ENCODE data around the gene ANKRD44.

Gene ANKRD44

DNA sequence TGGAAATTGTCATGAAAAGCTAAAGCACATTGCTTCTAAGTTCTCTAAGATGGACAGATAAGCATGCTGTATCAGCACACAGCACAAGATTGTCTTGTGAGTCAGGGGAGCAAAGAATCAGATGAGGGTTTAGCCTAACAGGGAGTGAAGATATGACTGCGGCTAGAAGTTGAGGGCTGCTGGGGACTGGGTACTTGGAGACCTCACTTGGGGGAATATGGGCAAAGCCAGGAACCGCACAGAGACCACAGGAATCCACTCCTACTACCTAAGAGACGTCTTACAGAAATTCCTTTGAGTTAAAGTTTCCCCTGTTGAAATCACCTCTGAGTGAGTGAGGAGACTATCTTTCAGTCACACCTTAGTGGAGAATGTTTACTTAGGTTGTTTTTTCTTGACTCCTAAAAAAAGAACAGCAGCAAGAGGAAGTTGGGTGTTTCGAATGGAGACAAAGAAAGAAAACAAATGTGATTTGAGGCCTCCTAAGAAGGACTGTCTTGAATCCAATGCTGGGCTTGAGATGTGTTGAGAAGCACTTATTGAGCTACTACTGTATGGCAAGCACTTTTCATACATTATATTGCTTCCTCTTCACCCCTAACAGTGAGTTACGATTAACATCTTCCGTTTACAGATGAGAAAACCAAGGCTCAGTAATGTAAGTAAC is 100.7 kb downstream of the ANKRD44 start:
- DNase-seq (ENCODE audit: low spot score) (peak; percentile 95), FAIRE-seq (peak; percentile 95)

DNA sequence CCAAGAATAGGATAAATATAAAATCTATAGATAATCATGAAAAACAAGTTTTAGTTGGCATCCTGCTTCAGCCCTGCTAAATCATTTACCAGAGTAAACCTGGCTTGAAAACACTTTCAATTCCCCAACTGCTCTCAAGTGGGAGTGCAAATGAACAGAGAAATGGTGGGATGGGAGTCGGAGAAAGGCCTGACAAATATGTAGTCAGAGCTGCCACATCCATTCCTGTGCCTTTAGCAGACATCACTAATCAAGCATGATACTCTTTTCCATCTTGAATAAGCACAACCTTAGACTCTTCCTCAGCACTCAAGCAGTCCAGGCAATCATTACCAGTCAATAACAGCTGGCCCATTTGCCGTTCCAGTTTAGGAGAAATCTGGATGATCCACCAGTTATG is 101.3 kb downstream of the ANKRD44 start:
- no peak for FAIRE-seq

DNA sequence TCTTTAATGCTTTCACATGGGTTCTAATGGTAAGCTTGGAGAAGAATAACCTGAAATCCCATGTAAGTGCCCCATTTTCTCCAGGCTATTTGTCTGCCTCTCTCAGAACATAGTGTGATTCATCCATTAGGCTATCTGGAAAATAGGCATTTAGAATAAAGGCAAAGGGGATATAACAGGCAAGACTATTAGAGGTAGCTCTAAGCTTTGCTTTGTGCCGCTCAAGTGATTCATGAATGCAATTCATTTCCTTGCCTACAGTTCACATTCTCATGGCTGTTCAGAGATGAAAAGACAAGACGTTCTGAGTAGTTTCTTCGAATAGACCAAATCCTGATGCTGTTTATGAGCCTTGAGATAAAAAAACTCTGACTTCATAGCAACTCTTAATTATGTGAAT is 101.7 kb downstream of the ANKRD44 start:
- FAIRE-seq (no peak), DNase-seq (ENCODE audit: low spot score) (peak; percentile 44)

More for the DNA sequence above, 101.3 kb downstream of the ANKRD44 start:
- peak; percentile 82 for DNase-seq (ENCODE audit: low spot score)

DNA sequence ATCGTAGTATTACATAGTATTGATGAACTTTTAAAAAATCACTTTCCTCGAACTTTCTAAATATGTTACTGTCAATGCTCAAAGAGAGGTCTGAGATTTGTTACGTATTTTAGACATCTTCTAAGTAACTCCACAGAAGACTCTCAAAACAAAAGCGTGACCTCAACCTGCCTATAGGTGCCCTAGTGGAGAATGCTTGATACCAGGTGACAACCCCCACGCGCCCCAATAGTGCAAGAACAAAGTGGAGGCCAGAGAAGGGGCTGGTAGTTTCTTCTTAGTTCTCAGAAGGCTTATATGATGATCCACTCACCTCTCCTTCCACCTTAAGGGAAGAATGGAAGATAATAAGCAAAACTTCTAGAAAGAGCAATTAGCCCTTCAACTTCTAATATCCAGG is 102.6 kb downstream of the ANKRD44 start:
- no peak for DNase-seq (ENCODE audit: low spot score)
- FAIRE-seq: no peak

DNA sequence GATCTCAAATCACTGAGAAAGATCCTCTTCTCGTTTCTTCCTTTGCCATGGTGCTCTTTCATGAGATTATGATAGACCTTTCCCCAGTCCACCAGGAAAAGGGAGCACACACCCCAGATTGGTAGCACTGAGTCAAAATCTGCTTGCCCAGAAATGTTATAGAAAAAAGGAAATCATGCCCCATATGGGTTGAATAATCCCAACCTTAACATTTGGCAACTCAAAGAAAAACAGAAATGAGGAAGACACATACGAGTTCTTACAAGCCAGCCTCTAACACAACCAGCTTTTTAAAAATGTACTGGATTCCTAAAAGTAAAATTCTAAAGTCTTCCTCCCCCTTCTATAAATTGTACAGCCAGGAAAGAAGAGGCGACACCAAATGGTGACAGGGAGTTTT is 103.0 kb downstream of the ANKRD44 start:
- DNase-seq (ENCODE audit: low spot score) (no peak), FAIRE-seq (no peak)

DNA sequence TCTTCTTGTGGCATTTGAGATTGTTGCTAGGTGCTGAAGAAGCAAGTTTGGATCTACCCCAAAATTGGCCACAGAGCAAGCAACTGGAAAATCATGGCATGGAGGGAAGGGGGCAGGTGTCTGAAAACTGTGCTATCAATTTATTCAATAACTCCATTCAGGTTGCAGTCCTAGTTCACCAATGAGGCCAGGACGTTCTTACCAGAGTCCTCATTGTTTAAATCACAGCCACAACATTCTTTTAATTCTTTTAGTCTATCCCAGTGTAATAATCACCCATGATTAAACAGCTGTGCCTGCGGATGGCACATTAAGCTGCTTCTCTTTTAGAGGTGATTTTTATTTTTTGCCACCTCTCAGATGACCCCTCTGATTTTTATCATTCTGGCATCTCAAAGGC is 103.5 kb downstream of the ANKRD44 start:
- FAIRE-seq (no peak), DNase-seq (ENCODE audit: low spot score) (peak; percentile 10)

DNA sequence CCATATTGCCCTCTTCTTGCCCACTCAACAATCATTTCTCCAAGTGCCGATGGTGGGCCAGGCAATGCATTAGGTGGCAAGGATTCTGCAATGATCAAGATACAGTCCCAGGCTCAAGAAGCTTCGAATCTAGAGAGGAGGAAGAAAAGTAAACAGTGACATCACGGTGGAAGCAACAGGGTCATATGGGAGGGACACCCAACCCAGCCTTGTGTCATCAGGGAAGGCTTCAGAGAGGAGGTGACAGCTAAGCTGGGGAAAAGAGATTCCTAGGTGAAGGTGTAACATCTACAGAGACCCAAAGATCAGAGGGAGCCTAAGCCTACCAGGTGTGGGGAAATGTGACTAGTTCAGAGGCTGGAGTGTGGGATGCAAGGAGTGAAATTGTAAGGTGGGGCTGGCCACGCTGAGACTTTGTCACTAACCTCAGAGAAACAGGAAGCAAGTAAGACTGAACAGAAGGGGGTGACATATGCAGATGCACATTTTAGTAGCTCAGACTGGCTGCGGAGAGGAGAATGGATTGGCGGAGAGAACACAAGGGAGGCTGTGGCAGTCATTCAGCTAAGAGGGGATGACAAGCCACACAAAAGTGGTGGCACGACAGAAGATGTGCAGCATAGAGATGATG is 104.9 kb downstream of the ANKRD44 start:
- no peak for FAIRE-seq

DNA sequence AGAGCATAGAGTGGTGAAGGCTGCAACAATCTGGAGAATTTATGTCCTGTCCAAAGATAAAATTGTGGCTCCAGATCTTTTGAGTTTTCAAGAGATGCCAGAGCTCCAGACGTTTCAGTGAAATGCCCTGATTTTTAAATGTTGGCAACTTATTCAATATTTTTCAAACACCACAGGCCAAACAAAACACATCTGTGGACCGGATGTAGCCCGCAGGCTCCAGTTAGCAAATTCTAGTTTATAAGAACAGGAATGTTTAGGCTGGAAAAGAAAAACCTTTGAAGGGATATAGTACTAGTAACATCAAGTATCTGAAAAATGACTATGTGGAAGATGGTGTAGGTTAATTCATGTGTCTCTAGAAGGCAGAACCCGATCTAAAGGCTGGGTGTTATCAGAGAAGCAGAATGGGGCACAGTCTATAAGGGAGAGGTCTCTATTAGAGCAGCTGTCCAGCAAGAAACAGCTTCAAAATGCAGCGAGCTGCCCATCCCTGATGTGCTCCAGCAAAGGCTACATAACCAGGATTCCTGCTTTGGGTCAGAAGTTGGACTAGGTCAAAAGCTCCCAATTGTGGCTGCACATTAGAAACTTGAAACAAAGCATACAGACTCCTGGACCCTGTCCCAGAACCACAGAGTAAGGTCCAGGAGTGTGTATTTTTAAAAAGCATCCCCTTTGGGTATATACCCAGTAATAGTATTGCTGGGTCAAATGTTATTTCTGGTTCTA is 105.9 kb downstream of the ANKRD44 start:
- no peak for DNase-seq (ENCODE audit: low spot score)

More for the DNA sequence above, 104.9 kb downstream of the ANKRD44 start:
- no peak for DNase-seq (ENCODE audit: low spot score)

DNA sequence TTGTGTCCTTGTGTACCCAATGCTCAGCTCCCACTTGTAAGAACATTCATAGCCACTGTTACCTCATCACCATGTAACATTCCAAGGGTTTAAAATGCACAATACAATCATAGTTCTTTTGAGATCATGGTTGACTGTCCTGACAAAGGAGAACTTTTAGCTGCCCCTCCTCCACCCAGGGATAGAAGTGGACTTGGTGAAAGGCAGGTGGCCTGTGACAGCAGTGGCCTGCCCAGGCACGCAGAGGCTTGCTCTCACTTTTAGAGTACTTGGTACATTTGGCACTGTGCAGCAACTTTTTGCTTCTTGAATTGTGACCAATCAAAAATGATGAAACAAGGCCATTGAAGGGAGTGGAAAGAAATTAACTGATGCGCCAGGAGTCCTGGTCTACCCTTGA is 108.7 kb downstream of the ANKRD44 start:
- DNase-seq (ENCODE audit: low spot score): no peak
- no peak for FAIRE-seq

More for the DNA sequence above, 105.9 kb downstream of the ANKRD44 start:
- FAIRE-seq: no peak

DNA sequence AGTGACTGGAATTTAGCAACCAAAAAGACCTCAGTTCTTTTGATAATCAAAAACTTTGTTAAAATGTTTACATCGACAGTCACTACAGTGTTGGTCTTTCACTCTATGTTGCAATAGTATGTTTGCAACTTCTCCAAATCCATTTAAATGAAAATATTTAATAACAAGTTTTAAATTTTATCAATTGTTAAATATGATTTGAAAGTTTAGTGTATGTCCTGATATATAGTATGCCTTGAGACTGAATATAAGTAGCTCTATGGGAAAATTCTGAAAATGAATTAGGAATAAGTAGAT is 109.9 kb downstream of the ANKRD44 start:
- DNase-seq (ENCODE audit: low spot score) (no peak), FAIRE-seq (no peak)

DNA sequence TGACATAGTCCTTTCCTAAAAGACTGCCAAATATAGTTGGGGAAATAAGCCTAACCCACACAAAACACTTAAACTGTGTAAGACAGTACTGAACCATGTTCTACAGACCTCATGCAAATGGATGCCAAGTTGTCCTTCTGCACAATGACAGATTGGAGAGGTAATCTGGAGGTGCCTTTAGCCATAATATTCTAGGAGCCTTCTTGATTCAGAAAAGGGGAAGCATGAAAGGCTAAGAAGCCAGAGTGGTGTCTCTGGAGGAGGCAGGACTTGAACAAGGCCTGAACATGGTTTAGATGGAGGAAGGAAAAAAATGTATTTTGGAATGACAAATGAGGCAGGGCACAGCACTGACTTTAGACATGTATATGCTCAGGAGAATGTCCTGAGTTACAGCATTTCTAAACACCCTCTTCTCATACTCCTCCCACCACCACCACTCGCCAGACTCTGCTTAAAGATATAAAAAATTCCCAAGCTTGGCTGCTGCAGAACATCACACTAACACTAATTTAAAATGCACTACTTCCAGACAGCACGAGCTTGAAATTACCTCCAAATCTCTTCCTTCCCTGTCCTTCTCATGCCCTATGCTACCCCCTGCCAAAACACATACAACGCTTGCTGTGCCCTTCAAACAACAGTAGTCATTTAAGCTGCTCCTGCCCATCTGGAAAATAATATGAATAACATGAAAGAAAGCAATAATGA is 110.4 kb downstream of the ANKRD44 start:
- FAIRE-seq (no peak), DNase-seq (ENCODE audit: low spot score) (no peak)

DNA sequence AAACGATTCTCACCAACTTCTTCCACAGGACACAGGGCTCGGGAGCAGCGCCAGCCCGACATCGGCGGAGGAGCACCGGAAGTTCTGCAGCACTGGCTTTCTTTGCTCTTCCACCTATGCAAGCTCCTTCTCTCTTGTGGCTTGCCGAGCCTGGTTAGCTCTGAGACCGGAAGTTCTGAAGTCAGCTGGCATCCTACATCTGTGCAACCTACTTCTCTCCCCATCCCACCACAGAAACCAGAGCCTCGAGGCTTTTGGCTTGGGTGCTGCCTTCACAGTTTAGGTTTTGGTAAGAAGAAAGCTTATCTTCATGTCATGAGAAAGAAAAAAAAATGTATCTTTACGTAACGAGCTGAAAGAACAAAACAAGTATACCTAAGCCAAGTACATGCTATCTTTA is 111.7 kb downstream of the ANKRD44 start:
- FAIRE-seq (no peak), DNase-seq (ENCODE audit: low spot score) (no peak)

DNA sequence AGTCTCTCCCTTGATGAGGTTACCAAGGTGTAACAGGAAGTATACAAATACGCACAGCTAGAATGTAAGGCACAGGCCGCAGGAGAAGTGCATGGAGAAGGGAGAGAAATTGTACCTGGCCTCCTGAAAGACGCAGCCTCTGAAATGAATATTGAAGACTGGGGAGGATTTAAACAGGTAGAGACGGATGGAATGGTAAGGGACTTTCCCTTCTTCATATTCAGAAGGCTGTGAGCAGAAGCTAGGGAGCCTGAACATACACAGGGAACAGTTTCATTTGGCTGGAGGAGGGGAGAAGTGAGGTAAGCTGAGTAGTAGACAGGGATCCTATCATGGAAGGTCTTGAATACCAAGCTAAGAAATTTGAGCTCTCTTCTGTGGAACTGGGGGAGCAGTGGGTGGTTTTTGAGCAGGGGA is 112.7 kb downstream of the ANKRD44 start:
- FAIRE-seq (no peak), DNase-seq (ENCODE audit: low spot score) (no peak)

DNA sequence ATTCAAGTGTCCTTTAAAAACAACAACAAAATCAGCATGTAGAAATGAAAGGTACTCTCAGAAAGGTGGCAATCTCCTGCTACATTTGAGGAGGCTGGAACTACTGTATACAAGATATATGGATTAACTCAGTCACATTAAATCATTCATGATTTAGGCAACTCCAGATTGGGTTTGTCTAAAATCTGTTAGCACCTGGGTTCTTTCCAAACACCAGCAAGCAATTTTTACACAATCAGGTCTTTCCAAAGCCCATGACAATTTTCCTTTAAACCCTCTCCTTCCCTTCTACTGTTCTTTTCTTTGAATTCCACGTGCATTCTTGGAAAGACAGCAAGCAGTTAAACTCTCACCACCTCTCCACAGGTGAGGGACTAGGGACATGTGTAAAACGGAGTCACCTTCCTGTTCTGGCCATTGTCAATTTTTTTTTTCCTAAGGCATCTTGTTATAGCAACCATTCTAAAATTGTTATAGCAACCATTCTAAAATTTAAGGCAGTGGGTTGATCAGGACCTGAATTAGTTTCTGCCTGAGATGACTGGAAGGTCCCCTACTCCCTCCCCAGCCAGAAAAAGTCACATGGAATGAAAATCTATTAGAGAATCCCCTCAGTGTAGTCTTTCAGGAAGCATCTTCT is 113.9 kb downstream of the ANKRD44 start:
- DNase-seq (ENCODE audit: low spot score): no peak
- no peak for FAIRE-seq

DNA sequence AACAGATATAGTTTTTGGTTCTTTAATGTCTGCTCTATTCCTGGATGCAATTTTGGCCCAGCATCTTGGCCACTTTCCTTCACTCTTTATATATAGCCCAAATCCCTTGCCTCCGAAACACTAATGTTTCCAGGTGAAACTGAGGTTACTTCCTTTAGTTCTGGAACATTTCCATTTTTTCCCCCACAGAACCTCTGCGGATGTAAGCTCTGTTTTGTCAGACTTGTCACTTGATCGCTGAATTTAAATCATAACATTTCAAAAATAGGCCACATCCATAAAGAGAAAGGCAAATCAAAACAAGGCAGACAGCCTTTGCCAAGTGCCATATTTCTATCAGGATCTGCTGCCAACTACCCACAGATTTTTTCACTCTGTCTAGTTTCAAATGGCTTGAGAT is 115.1 kb downstream of the ANKRD44 start:
- DNase-seq (ENCODE audit: low spot score) (no peak), FAIRE-seq (no peak)

DNA sequence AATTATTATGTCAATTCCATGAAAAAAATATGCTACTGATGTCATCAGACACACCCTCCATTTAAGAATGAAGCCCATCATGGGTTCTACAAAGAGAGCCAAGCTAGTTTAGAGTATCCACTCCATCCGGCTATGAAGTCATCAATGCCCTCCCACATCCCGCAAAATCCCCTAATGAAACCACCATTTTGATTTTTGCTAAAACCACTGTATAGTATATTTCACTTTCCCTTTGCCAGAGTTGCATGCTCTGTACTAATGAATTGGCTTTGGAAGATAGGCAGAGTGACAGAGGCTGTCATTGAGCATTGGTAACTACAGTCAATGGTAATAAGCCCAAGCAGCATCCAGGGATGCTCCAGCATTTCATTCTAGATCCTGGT is 118.6 kb downstream of the ANKRD44 start:
- FAIRE-seq: no peak
- no peak for DNase-seq (ENCODE audit: low spot score)

DNA sequence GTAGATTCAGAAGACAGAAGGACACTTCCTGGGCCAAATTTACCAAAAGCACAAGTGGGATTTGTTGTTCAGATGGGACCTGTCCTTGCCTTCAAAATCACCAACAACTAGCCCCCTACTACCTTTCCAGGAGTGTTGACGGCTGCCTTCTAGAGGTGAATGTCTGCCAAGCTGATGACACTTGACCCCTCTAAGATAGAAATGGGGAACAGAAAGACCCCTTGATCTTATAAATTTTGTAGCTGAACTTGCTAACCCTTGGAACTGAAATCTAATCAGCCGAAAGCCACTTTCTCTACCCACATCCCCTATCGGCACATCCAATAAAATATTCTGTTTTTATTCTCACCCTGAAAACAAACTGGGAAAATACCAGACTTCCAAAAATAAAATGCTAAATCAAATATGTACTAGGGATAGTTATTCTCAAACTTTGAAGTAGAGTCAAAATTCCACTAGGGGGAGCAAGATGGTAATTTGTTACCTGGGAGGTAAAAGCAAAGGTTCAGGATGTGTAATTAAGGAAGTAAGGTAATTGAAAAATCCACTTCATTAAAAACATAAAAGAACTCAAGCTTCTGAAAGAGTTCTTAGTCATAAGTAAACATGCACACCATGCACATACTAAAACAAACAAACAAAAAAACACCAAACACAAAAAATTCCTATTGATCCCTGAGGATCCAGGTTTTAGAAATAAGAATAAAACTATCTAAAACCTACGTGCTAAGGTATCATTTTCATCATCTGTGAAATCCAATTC is 119.2 kb downstream of the ANKRD44 start:
- DNase-seq (ENCODE audit: low spot score) (peak; percentile 32), FAIRE-seq (peak; percentile 86)

DNA sequence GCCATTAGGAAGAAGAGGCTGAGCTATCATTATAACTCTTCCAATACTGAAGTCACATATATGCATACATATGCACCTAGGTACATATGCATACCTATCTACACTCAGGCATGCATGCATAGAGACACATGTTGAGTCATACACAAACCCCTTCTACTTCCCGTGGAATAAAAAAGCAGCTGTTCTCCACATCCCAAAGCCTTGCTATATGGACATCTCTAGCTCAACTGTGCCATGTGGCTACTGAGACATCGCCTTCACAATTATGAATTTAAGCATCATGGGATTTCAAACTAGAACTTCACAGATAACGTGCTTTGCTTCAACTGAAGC is 120.5 kb downstream of the ANKRD44 start:
- FAIRE-seq (no peak), DNase-seq (ENCODE audit: low spot score) (no peak)

DNA sequence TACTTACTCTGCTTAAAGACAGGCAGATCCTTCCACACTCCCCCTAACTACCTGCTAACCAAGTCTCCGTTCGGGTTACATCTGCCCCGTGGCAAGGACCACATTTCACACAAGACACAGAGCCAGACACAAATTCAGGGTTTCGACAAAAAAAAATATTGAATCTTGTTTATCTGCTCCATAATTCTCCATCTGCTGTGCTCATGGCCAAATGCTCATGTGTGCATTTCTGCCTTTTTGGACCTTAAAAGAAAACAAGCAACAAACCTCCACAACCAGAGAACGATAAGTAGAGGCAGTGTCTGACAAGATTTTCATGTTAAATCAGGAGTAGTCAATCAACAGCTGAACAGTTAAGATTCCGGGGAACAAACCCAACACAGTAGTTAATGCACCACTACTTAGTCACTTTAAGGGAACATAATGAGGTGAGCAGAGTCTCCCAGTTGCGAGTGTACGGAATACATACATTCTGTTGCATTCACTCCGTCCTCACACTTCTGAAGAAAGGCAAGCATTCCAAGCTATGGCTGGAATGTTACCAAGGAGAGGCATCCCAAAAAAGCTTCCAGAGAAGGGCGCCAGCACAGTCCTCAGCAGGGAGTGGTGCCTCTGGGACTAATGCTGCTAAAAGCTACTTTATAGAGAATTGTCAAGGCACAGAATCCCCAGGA is 121.0 kb downstream of the ANKRD44 start:
- FAIRE-seq: no peak

DNA sequence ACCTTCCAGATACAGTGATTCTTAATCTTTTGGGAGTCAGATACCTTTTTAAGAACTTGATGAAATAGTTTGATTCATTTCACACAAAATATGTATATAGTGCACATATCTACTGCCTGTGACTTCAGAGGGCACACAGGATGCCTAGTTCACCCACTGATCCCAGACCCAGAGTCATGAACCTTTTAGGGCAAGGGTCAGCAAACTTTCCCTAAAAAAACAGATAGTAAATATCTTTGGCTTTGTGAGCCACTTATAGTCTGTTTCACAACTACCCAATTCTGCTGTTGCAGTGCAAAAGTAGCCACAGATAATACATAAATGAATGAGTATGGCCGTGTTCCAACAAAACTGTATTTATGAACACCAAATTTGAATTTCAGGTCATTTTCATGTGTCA is 124.9 kb downstream of the ANKRD44 start:
- no peak for DNase-seq (ENCODE audit: low spot score)
- no peak for FAIRE-seq

More for the DNA sequence above, 121.0 kb downstream of the ANKRD44 start:
- DNase-seq (ENCODE audit: low spot score): no peak

Data from RCC 7860 (cell line).